NCI-H460 (cell line): ENCODE results near the gene CCR7. TPM values are rescaled to one million over a fixed set of nuclear protein-coding genes. Genes with fewer than 3 reads are reported as not detected.

ENCODE experiments used
- DNase-seq: peaks from one replicate; pipeline ENCODE4 v3.0.0-alpha.2; 2016; ENCODE audit warnings: low read depth; ENCODE audit errors: extremely low read depth
- polyA plus RNA-seq: library from polyadenylated mRNA; depleted of rRNA; stranded (reverse); fragments of >200 nt; gene quantifications from 2 replicates; pipeline ENCODE4 v1.2.3, GENCODE V29; 2014; cell fraction: nucleus; rRNA removed
- total RNA-seq: library from RNA; depleted of rRNA; stranded (reverse); fragments of >200 nt; shearing (Covaris generic); gene quantifications from 2 replicates; pipeline ENCODE4 v1.2.3, GENCODE V29; 2014; rRNA removed

The CCR7 gene
- total RNA-seq: not detected in 2 replicates
- polyA plus RNA-seq: not detected in 2 replicates

GRCh38 chr17:40564883-40565768 lies at the start of gene CCR7:
TSS of gene CCR7 (minus strand) at chr17:40565472. CDS start at chr17:40565409, 63 bp downstream.
- no peak for DNase-seq

GRCh38 chr17:40614431-40615067 lies 49.3 kb upstream of the CCR7 start:
- no peak for DNase-seq

GRCh38 chr17:40613467-40614154 lies 48.3 kb upstream of the CCR7 start:
- DNase-seq: no peak

GRCh38 chr17:40612599-40613244 lies 47.5 kb upstream of the CCR7 start:
- DNase-seq: no peak

DNA sequence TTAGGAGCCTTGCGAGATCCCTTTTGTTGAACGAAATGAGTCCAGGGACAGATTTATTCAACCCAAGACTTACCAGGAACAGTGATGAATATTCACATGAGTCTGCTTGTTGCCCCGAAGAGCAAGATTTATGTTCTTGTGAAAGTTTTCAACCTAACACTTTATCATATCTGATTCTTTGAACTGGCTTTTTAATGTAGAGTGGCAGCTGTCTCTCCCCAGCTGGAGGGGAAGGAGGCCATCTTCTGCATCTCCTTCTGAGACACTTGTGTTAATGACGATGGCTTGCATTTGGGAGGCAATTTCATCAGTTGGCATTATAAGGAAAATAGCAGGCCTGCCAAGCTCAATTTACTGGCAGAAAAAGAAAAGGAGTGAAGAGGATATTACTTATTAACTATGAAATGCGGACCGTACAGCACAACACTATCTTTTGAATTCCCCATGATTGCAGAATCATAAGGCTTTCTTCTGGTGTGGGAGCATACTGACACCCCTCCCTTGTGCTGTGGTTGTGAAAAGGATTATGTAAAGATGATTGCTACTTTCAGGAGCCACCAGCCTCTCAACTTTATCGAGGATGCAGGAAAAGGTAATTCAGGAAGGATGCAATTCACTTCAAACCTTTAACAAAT lies 46.7 kb upstream of the CCR7 start:
- DNase-seq: no peak

DNA sequence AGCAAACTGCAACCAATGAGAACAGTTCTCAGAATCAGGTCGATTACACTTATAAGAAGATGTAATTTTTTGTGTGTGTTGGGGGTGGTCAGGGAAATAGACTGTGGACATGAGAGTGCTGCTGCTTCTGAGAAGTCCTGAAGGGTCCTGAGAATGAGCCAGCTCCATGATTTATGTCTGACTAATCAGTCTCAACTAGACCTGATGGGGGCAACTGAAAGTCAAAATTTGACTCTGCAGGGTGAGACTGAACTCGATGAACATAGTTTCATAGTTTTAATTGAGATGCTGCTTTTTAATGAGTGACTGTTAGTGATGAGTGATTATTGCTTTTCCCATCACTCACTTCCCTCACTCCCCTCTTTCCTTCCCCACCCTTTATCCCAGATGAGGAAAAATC lies 45.1 kb upstream of the CCR7 start:
- no peak for DNase-seq

DNA sequence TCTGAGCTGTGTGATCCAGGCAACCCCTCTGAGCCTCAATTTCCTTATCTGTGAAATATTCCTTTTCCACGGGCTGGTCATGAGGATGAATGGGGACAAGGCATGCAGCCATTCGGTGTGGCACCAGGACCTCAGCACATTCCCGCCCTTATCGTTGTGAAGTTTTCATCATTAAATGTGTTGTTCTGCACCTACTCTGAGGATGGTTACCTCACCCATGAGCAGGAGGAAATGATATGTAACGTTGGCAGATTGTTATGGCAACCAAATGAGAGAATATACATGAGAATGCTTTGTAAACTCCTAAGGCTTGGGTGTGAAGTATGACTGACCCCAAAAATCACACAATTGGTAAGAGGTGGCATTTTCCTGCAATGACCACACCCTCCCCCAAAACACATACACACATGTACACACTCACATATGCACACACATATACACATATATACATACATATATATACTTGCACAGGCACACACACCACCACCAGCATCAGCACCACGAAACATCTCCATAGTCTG lies 42.8 kb upstream of the CCR7 start:
- no peak for DNase-seq

GRCh38 chr17:40607641-40608040 lies 42.4 kb upstream of the CCR7 start:
- no peak for DNase-seq

DNA sequence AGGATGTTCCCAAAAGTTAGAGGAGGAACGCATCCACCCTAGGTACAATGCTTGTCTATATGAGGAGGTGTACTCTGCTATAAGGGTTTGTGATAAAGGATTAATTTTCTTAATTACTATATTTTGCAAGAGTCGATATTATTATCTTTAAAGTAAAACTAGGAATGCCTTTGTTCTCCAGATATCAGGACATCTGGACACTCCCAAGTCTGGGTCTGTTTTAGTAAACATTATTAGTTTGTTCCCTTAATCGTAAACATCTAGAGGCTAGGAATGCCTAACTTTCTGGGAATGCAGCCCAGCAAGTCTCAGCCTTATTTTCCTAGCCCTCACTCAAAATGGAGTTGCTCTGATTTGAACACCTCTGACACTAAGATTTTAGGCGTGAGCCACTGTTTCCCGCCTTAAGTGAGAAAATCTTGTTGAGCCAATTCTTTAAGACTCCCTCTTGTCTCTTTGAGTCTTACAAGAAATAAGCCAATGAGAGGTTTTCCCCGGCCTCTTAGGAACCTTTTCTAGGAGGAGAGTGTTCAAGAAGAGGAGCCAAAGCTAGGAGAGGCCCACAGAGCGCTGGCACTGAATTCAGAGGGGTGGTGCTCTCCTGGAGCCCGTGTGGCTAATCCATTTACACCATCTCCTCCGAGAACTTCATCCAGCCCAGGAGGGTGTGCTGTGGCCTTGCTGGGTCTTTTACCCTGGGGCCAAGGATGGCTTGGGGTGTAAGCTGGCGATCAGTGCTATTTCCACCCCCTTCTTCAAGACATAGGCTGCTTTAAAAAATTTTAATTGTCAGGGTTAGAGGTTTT lies 41.5 kb upstream of the CCR7 start:
- DNase-seq: no peak

- DNase-seq: no peak
These were observed 40.0 kb upstream of the CCR7 start for GRCh38 chr17:40605306-40605705.

DNA sequence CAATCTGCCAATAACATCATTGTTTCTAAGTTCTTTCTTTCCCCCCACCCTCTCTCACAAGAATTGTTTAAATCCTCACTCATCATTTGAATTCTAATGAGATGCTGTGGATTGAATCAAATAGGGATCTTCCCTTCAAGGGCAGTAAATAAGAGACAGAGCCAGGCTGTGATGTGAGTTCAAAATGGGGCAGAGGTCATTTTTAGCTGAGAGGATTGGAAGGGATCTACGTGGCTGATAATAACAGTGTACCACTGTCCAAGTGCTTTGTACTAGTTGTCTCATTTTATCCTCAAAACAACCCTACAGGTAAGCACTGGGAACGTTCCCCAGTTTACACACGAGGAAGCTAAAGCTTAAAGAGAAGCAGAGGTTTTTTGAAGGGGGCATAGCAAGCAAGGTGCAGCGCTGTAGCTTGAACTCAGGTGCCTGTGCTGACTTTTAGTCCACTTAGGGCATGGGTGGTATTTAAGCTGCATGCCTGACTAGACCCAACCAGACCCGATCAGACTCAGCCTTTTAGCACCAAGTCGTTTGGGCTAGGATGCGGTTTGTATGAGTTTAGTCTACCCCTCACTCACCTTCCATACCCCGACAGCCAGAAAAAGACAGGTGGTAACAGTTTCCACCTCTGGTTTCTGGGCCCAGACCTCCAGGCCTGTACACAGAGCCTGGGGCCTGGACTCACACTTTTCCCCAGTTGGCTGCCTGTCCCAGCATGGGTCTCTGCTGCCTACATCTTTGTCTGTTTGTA lies 39.2 kb upstream of the CCR7 start:
- DNase-seq: no peak

- DNase-seq: no peak
These were observed 37.5 kb upstream of the CCR7 start for GRCh38 chr17:40602445-40603443.

DNA sequence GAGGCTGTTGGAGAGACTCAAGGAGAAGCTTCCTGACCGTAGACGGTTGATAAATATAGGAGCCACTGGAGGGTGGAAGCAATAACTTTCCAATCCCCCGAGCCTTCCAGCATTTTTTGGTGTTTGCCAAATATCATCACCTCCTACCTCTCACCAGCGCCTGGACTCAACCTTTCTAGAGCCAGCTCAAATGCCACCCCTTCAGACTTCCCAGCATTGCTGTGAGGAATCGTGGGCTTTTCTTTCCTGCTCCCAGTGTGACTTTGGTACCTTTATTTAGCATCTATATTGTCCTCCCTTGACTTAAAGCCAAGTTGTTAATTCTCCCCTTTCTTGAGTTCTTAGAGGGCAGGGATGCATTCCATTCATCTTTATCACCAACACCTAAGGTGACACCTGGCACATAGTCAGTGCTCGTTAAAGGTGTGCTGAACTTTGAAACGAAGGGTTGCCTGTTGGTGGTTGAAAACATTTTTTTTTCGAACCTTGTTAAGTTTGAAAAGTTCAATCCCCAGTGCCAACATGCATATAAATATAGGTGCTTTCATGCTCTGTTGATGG lies 35.3 kb upstream of the CCR7 start:
- no peak for DNase-seq

DNA sequence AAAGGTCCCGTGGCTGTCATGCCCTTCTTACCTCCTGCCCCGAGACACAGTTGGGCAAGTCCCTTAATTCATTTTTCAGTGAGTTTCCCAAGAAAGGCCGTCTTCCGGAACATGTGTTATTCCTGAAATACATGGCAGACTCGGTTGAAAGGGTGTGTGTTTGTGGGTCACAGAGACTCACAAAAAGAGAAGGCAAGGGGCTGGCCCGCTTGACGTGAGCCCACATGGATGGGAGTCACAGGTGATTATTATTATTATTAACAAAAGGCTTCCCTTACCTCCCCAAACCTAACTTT lies 34.1 kb upstream of the CCR7 start:
- DNase-seq: no peak

- DNase-seq: no peak
These were observed 33.6 kb upstream of the CCR7 start for GRCh38 chr17:40598619-40599467.

- no peak for DNase-seq
These were observed 33.0 kb upstream of the CCR7 start for GRCh38 chr17:40598301-40598618.
